Left colon (tissue), 2 donors: ENCODE data around the gene RAD51B. TPM values are rescaled to one million over a fixed set of nuclear protein-coding genes. Genes with fewer than 3 reads are reported as not detected.

Source experiments
- ATAC-seq: fragments of 200-7000 bp; cut with Tn5 transposase; one replicate; pipeline ENCODE4 v1.9.1; 2020; ENCODE audit warnings: mild to moderate bottlenecking, moderate library complexity
- DNase-seq, 2 donors: peaks; one replicate each; pipeline ENCODE4 v3.0.0-alpha.2; 2020
- intact Hi-C, 2 donors: fragments of 100-400 bp; cut with DNase I in 1 of 2; cut with micrococcal nuclease in 1 of 2; formaldehyde crosslinking; loops; one replicate each; pipeline versions ENCODE4 v1.11.2 to v1.14.0; 2022; cut with DNase I, micrococcal nuclease
- total RNA-seq, 2 donors: library from RNA; stranded (reverse); fragmentation: NEBNext Ultra II Directional; extraction: Animal tissue kit (Norgen Biotek cat#: 25700); gene quantifications; one replicate each; pipeline ENCODE4 v1.2.1, GENCODE V29; 2021
- donor health status: DM: no; HTN: no; CAD: no.
- donor health status: DM: yes; HTN: yes; CAD: no.

RAD51B gene
- total RNA-seq, 2 donors from 2014 or later: 13.7 to 16.8 TPM

GRCh38 chr14:68374682-68375081, 555.1 kb downstream of the RAD51B start:
- ATAC-seq: no peak
- no peak for DNase-seq
- intact Hi-C loops: no loop called here

- DNase-seq: no peak
- intact Hi-C loops: no loop called here
- ATAC-seq: no peak
Measured at GRCh38 chr14:68375376-68375775, 555.8 kb downstream of the RAD51B start.

- ATAC-seq: no peak
- intact Hi-C loops: no loop called here
- no peak for DNase-seq
Measured at GRCh38 chr14:68376067-68376779, 556.6 kb downstream of the RAD51B start.

- DNase-seq: no peak
- intact Hi-C loops: no loop called here
- ATAC-seq: no peak
Measured at GRCh38 chr14:68377006-68377405, 557.4 kb downstream of the RAD51B start.

- DNase-seq (peak; percentile 70 to 76), ATAC-seq (peak; percentile 60)
- intact Hi-C loops: no loop called here
Measured at GRCh38 chr14:68377459-68377858, 557.9 kb downstream of the RAD51B start.

- ATAC-seq (peak; percentile 97), DNase-seq (peak; percentile 73 to 90)
- intact Hi-C loops: no loop called here
Measured at GRCh38 chr14:68379510-68380328, 560.1 kb downstream of the RAD51B start.

- no peak for DNase-seq
- ATAC-seq: peak; percentile 6
- intact Hi-C loops: no loop called here
Measured at GRCh38 chr14:68380329-68380741, 560.8 kb downstream of the RAD51B start.

- peak in 1 of 2 donors; percentile 39 for DNase-seq
- intact Hi-C loops: no loop called here
- ATAC-seq: no peak
Measured at GRCh38 chr14:68384335-68384734, 564.8 kb downstream of the RAD51B start.

- ATAC-seq (no peak), DNase-seq (no peak)
- intact Hi-C loops: no loop called here
Measured at GRCh38 chr14:68384881-68385280, 565.3 kb downstream of the RAD51B start.

GRCh38 chr14:68386446-68386845, 566.9 kb downstream of the RAD51B start:
- intact Hi-C loops: no loop called here

GRCh38 chr14:68386950-68387779, 567.6 kb downstream of the RAD51B start:
- DNase-seq: no peak
- intact Hi-C loops: no loop called here
- no peak for ATAC-seq

More at GRCh38 chr14:68386446-68386845, 566.9 kb downstream of the RAD51B start:
- DNase-seq: no peak
- no peak for ATAC-seq

- ATAC-seq: no peak
Measured at GRCh38 chr14:68389943-68390342, 570.4 kb downstream of the RAD51B start.

GRCh38 chr14:68390741-68391140, 571.2 kb downstream of the RAD51B start:
- intact Hi-C loops: loop anchor here in 1 of 2 donors (10.0 kb wide), 1 partner anchor 144 kb away; no protein-coding TSS in a partner anchor
- ATAC-seq (no peak), DNase-seq (no peak)

More at GRCh38 chr14:68389943-68390342, 570.4 kb downstream of the RAD51B start:
- intact Hi-C loops: loop anchor here in 1 of 2 donors (10.0 kb wide), 1 partner anchor 145 kb away; no protein-coding TSS in a partner anchor
- no peak for DNase-seq

GRCh38 chr14:68391311-68392014, 571.9 kb downstream of the RAD51B start:
- intact Hi-C loops: loop anchor here in 1 of 2 donors (10.0 kb wide), 1 partner anchor 143 kb away; no protein-coding TSS in a partner anchor
- ATAC-seq (no peak), DNase-seq (no peak)

GRCh38 chr14:68392393-68393141, 573.0 kb downstream of the RAD51B start:
- ATAC-seq (no peak), DNase-seq (peak; percentile 41 to 53)
- intact Hi-C loops: loop anchor here in 1 of 2 donors (10.0 kb wide), 1 partner anchor 142 kb away; no protein-coding TSS in a partner anchor

- intact Hi-C loops: loop anchor here in 1 of 2 donors (10.0 kb wide), 1 partner anchor 142 kb away; no protein-coding TSS in a partner anchor
- no peak for DNase-seq
- ATAC-seq: no peak
Measured at GRCh38 chr14:68393259-68393658, 573.7 kb downstream of the RAD51B start.

GRCh38 chr14:68394118-68394763, 574.7 kb downstream of the RAD51B start:
- DNase-seq: no peak
- no peak for ATAC-seq
- intact Hi-C loops: loop anchor here in 1 of 2 donors (10.0 kb wide), 1 partner anchor 141 kb away; no protein-coding TSS in a partner anchor
